GM19397 (cell line): ENCODE results near the gene CHST13.

Source experiments
- ATAC-seq: cut with Tn5 transposase; IDR thresholded peaks from one replicate; pipeline ENCODE4 v1.9.1; 2021; ENCODE audit warnings: mild to moderate bottlenecking, moderate library complexity; ENCODE audit not compliant: unreplicated experiment

Gene CHST13

GRCh38 chr3:126540342-126540849 is 16.4 kb downstream of the CHST13 start:
- no peak for ATAC-seq

GRCh38 chr3:126540951-126541627 is 17.1 kb downstream of the CHST13 start:
- no peak for ATAC-seq

GRCh38 chr3:126541628-126542339 is 17.8 kb downstream of the CHST13 start:
- ATAC-seq: no peak

- no peak for ATAC-seq
Observed at GRCh38 chr3:126542340-126543241, 18.6 kb downstream of the CHST13 start.

GRCh38 chr3:126543457-126544061 is 19.6 kb downstream of the CHST13 start:
- ATAC-seq: no peak

- no peak for ATAC-seq
Observed at GRCh38 chr3:126544596-126545281, 20.8 kb downstream of the CHST13 start.

- ATAC-seq: no peak
Observed at GRCh38 chr3:126545544-126545943, 21.6 kb downstream of the CHST13 start.

- no peak for ATAC-seq
Observed at GRCh38 chr3:126546013-126546412, 22.1 kb downstream of the CHST13 start.

GRCh38 chr3:126546549-126547239 is 22.7 kb downstream of the CHST13 start:
- ATAC-seq: no peak

- ATAC-seq: no peak
Observed at GRCh38 chr3:126547721-126548120, 23.8 kb downstream of the CHST13 start.

- no peak for ATAC-seq
Observed at GRCh38 chr3:126548556-126549466, 24.9 kb downstream of the CHST13 start.

- ATAC-seq: no peak
Observed at GRCh38 chr3:126549861-126550487, 26.0 kb downstream of the CHST13 start.

- no peak for ATAC-seq
Observed at GRCh38 chr3:126550488-126551051, 26.6 kb downstream of the CHST13 start.

- ATAC-seq: no peak
Observed at GRCh38 chr3:126551121-126551838, 27.3 kb downstream of the CHST13 start.

- no peak for ATAC-seq
Observed at GRCh38 chr3:126551839-126552687, 28.1 kb downstream of the CHST13 start.

GRCh38 chr3:126552688-126553283 is 28.8 kb downstream of the CHST13 start:
- no peak for ATAC-seq
